HG03354 (cell line): ENCODE results near the gene LETMD1.
"Not testable (repeated sequence)": the region's sequence is repeated elsewhere in the genome, so short reads cannot be mapped to it uniquely, and the experiment has no call there.

Source experiments
- ATAC-seq: cut with Tn5 transposase; IDR thresholded peaks from one replicate; pipeline ENCODE4 v1.9.1; 2021; ENCODE audit warnings: mild to moderate bottlenecking; ENCODE audit not compliant: unreplicated experiment, poor library complexity, severe bottlenecking

The LETMD1 gene, protein sequence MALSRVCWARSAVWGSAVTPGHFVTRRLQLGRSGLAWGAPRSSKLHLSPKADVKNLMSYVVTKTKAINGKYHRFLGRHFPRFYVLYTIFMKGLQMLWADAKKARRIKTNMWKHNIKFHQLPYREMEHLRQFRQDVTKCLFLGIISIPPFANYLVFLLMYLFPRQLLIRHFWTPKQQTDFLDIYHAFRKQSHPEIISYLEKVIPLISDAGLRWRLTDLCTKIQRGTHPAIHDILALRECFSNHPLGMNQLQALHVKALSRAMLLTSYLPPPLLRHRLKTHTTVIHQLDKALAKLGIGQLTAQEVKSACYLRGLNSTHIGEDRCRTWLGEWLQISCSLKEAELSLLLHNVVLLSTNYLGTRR

DNA sequence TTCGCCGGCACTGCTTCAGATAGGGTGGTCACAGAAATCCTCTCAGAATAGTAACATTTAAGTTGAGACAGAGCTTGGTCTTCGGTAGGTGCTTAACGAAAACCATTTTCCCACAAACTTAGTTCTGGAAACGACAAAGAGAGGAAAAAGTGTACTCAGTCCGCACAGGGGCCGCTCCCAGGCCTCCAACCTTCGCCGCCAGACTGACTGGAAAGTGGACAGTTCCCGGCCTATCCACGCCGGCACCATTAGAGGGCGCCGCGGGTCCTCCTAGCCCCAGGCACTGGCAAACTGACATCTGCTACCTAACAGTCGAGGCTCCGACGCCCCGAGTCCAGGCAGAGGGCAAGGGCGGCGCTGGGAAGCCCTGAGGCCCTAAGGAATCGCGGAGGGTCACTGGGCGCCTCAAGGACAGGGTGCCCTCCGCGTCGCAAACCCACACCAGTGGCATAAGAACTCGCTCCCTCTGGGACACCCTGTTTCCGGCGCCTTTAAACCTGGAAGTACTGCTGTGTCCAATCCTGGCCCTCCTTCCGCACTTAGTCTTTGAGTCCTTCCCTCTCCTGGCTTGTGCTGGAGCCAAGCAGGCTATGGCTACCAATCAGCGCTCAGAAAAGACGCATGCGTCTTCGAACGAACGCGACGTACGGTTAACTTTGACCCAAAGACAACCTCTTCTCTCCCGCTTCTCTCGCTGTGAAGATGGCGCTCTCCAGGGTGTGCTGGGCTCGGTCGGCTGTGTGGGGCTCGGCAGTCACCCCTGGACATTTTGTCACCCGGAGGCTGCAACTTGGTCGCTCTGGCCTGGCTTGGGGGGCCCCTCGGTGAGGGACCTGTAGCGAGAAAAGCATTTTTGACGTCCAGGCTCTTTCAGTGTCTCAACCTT is at the start of gene LETMD1:
Gene LETMD1 (plus strand): TSS at position 673 of the 886 bp plus-strand sequence. CDS start 30 bp downstream, at position 703.
- peak; percentile 95 for ATAC-seq

DNA sequence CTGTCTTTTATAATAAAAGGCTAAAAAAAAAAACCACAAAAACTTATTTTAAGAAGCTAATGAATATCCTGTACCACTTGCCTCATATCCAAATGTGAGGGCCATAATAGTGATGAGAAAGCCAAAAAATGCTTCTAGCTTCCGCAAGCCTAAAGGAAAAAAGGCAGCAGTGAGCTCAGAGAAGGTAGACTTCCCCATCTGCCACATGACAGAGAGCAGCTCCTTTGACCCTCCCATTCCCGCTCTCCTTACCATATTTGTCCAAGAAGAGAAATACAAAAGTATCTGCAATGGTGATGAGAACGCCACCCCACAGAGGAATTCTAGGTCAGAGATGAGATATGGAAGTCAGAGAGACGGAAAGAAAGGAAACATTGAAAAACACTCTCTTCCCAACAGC is 49.0 kb upstream of the LETMD1 start:
- ATAC-seq: no peak

DNA sequence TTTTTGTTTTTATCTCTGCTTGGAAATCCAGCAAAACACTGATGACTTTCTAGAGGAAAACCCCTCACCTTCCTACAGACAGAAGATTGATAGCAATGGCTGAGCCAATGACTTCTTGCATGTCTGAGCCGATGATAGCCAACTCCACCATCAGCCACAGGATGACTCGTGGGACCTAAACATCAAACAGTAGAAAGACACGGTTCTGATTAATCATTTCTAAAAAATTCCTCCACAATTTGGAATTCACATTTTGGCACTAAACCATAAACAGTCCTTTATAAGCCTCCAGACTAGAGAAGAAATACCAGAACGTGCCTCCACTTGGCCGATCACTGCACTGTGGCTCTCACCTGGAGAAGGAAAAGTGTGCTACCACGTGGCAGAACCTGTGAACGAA is 47.9 kb upstream of the LETMD1 start:
- ATAC-seq: no peak

DNA sequence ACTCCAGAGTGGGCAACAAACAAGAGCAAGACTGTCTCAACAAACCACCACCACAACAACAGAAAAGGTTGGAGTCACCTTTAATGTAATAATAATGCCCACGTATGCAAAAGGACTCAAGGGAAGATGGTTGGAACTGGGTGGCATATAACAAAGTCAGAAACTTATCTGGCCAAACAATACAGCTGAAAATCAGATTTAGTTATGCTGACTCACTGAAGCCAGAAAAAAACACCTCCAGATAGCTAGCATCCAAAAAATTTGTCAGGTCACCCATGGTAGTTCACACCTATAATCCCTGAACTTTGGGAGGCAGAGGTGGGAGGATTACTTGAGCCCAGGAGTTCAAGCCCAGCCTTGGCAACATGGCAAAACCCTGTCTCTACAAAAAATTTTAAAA is 46.3 kb upstream of the LETMD1 start:
- ATAC-seq: no peak

DNA sequence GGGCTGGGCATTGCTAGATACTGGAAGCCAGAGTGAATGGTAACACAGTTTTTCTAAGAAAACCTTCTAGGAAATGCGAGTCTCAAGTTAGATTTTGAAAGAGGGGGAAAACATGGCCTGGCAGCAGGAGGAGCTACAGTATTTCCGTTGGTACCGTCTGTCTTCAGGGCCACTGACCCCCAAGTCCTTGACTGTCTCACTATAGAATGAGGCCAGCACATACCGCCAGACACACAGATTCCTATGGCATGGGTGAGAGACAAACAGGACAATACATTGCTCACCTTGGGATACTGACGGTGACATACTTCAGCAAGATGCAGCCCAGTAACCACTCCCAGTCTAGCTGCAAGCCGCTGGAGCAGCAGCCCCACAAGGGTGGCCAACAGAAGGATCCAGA is 43.6 kb upstream of the LETMD1 start:
- no peak for ATAC-seq

DNA sequence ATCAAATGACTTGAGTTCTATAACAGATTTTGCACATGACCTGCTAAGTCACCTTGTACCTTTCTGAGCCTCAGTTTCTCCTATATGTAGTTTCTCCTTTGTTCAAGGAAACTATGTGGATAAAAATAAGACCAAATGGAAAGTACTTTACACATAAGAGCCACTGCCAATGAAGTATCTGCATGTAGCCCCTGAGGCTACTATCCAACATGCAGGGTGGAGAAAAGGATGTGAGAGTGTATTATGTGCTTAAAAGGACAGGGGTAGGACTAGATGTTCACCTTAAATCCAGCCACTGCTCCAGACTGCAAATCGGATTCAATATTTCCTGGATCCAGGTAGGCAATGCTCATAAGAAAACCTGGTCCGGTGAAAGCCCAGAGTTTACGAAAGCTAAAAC is 43.1 kb upstream of the LETMD1 start:
- ATAC-seq: no peak

DNA sequence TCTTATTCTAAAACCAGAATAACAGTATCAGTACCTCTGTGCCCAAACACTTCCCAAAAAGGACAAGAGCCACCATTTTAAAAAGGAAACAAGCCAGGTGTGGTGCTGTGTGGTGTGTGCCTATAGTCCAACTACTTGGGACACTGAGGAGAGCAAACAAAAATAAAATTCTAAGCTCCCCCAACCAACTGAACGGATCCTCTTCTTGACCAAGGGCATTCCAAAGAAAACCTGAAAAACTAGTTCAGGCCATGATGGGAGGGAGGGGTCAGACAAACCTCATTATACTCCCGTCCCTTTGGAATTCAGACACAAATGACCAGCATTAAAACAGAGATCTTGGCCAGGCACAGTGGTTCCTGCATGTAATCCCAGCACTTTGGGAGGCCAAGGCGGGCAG is 42.5 kb upstream of the LETMD1 start:
- no peak for ATAC-seq

DNA sequence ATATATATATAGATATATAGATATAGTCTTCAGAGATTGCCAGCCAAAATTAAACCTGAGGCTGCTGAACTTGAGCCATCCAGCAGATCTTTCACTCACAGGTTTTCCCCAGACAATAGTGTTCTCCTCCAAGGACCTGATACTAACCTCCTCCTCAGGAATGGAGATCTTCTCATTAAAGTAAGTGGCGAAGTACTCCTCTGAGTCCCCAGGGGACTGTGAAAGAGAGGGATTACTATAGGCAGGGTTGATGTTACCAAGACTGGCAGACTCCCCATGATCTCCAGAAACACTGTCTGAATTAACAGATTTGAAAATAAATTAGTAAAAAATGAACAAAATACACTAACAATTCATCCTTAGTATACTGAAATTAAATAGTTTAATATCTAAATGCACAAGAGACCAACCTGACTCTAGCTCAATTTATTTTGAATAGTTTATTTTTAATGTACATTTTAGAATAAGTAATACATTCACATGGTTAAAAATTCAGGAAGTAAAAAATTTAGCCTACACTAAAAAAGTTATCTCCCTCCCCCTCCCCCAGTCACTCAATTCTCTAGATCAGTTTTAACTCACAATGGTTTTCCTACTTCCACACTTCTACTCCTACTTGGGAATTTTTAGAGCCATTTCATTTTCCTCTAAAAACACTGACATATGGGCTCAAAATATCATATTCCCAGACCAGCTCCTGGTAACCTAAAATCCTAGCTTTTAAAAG is 39.6 kb upstream of the LETMD1 start:
- no peak for ATAC-seq

DNA sequence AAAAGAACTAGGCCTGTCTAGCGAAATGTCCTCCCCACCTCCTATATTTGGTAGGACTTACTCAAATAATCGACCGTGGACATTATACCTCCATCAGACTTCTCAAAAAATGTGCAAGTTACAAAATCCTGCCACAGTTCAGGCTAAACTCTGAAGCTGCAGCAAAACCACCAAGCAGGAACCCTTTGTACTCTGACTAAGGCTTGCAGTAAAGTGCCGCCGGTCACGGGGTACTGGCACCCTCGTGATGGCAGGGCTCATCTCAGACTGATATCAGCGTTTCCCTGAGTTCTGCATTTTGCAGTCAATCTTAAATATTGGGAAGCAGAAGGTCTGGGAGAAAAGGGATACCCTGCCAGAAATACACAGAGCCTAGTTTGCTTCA is 39.1 kb upstream of the LETMD1 start:
- no peak for ATAC-seq

DNA sequence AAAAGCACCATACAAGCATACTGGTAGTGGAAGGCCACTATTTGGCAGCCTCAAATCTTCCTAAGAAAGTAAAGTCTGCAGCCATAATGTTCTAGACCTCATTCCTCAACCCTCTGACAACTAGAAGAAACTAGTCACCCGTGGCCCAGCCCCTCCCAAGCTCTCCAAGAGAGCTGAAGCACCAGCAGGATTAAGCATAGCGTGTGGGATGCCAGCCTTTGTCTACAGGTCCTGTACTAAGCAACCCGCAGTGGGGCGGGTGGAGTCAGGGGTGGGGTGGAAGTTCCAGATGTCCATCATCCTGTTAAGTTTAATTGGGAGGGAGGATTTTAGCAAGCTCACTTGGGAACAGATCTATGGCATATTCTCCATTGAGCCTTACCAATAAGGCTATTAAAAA is 36.2 kb upstream of the LETMD1 start:
- no peak for ATAC-seq

DNA sequence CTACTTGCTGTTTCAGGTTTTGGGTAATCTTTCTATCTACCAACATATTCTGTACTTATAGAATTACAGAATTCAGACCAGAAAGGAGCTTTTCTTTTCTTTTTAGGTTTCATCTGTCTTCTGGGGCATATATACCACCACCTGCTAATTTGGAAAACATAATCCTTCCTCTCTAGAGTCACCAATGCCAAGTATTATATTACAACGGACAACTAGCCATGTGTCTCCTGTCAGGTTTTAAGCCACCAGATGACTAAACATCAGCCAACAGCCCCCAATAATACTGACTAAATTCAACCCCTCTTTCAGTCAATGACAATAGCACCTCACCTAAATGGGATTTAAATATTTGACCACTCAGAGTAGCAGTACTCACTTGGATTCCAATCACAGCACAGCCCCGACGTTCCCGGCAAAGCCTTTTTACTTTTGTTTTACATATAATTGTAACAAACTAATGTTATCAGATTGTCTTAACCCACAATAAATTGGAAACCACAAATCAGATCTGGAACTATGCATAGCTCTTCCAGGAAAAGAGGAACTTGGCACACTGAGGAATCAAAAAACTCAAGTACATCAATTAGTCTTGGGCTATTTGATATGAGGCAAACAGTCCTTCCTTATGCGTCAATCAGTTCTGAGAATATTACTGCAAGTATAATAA is 35.4 kb upstream of the LETMD1 start:
- no peak for ATAC-seq

DNA sequence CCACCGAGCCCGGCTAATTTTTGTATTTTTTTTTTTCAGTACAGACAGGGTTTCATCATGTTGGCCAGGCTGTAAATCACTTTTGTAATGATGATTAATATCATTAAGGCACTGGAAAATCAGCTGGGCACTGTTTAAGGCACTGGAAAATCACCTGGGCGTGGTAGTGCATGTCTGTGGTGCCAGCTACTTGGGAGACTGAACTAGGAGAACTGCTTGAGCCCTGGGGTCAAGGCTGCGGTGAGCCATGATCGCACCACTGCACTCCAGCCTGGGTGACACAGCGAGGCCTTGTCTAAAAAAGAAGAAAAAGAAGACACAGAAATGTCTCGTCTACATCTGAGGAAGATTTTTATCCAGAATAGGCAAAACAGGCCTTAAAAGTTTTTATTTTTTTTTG is 34.7 kb upstream of the LETMD1 start:
- ATAC-seq: no peak

DNA sequence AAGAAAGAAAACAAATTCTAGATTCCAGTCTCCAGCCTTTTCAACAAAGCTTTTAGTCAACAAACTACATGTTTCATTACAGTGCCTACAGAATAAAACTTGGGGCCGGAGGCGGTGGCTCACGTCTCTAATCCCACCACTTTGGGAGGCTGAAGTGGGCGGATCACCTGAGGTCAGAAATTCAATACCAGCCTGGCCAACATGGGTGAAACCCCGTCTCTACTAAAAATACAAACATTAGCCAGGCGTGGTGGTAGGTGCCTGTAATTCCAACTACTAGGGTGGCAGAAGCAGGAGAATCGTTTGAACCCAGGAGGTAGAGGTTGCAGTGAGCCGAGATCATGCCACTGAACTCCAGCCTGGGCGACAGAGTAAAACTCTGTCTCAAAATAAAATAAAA is 33.7 kb upstream of the LETMD1 start:
- ATAC-seq: not testable (repeated sequence)

DNA sequence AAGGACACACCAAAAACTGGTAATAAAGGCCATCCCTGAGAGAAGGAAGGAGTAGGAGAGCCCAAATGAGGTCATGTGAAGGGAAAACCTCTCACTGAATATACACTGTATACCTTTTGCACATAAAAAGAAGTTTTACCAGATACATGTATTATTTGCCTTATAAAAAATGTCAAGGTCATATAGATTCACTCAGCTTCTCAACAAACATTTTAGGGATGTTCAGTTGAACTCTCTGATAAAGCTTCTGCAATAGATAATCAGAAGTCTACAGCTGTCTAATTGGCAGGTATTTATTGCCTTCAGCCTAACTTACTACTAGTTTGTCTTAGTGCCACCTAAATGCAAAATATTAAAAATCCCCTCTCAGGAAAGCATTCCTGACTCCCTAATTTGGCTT is 30.7 kb upstream of the LETMD1 start:
- no peak for ATAC-seq

DNA sequence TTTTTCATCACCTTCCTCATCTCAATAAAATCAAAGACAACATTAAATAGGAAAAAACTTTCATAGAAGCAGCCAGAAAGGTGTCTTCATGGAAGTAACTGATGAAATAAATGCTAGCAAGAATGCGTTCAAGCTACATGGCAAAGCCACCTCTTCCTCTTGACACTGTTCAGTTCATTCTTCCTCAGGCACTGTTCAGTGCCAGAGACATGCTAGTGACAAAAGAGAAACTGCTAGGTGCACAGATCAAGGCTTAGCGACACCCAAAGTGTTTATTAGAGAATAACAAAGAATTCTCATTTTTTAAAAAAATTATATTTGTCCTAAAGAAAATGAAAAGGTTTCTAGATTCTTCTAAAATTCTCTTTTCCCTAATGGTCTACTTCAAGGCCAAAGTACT is 29.2 kb upstream of the LETMD1 start:
- no peak for ATAC-seq

DNA sequence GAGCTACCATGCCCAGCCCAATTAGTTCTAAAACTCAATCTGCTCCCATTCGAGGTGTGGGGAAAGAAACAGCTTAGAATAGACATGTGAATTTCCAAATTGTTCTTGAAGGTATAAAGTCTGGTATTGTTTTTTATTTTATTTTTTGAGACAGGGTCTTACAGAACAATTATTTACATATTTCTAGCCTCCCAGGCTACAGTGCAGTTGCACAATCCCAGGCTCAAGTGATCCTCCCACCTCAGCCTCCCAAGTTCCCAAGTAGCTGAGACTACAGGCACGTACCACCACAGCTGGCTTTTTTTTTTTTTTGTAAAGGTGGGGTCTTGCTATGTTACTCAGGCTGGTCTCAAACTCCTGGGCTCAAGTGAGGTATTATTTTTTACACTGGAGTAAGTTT is 28.2 kb upstream of the LETMD1 start:
- ATAC-seq: no peak

DNA sequence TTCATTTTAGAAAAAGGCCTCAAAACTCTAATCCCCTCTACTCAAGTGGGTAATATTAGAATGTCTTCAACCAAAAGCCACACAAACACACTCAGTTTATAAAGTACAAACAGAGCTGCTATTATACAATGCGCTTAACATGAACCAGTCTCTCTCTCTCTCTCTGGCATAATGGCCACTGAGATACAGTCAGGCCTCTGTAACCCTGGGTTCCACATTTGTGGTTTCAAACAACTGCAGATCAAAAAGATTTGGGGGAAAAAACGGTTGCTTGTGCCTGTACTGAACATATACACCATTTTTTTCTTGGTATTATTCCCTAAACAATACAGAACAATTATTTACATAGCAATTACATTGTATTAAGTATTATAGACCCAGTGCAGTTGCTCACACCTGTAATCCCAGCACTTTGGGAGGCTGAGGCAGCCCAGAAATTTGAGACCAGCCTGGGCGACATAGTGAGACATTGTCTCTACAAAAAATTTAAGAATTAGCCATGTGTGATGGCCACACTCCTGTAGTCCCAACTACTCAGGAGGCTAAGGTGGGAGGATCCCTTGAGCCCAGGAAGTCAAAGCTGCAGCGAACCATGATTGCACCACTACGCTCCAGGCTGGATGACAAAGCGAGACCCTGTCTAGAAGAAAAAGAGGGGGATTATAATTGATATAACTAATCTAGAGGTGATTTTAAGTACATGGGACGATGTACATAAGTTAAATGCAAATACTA is 27.5 kb upstream of the LETMD1 start:
- ATAC-seq: no peak

DNA sequence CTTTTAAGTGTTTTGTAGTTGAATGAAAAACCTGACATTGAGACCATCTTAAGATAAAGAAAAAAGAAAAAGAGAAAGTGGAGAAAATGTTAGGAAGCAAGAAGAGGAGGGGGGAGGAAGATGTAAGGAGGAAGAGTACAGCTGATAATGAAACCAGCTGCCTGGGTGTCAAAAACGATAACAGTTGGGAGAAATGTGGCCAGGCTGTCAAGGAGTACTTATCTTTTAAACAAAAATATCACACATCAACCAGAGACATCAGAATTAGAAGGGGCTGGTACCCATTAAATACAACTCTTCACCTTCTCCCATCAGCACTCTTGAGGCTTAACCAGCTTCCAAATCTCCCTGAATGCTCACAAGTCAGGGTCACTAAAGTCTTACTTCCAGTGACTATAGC is 26.4 kb upstream of the LETMD1 start:
- no peak for ATAC-seq

DNA sequence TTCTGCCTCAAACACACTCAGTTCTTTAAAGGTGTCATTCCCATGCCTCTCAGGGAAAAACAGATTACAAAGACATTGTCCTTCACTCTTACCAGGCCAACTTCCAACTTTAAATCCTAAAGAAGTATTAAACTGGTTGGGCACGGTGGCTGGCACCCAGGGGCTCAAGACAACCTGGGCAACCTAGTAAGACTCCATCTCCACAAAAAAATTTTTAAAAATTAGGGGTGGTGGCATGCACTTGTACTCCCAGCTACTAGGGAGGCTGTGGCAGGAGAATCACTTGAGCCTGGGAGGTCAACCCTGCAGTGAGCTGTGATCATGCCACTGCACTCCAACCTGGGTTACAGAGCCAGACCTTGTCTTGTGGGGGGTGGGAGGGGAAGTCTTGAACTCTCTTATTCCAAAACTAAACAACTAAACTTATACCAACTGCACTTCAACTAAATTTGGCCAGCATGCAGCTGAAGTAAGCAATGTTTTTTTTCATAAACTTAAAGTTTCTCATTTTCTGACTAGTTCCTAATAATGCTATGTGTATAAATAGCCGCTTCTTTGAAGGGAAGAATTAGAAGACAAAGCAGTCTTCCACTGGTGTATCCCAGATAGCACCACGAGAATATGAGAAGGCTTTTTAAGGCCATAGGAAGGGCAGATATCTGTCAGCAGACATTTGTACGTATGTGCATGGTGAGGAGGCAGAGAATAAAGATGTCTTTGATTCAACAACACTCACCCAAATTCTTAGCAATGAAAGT is 24.3 kb upstream of the LETMD1 start:
- no peak for ATAC-seq
